ENCODE results near the gene NCOA3. TPM values are rescaled to one million over a fixed set of nuclear protein-coding genes. Genes with fewer than 3 reads are reported as not detected.

Gene NCOA3
- total RNA-seq, 1 experiment from 2014 or later, result 25.9 TPM

DNA sequence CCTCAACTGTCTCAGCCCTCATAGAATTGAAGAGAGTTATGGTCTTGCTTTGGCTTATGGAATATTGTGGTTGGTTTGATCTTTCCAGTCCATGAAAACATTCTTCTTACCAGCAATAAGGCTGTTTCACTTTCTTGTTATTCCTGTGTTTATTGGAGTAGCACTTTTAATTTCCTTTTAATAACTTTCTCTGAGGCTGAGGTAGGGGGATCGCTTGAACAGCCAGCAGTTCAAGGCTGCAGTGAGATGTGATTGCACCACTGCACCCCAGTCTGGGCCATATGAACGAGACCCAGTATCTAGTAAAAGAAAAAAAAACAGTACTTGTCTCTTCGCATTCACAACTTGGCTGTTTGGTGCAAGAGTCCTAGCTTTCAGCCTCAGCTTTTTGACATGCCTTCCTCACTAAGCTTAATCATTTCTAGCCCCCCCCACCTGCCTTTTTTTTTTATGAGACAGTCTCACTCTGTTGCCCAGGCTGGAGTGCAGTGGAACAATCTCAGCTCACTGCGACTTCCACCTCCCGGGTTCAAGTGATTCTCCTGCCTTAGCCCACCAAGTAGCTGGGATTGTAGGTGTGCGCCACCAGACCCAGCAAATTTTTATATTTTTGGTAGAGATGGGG is 70.5 kb downstream of the NCOA3 start:
- ChIA-PET CTCF (no interaction called here), POLR2A (no interaction called here), RAD21 (ENCODE audit: low non-redundant PET in 1 of 2, low total read pairs in 2 of 2, uncharacterized antibody in 2 of 2, unreplicated experiment in 2 of 2) (no interaction called here)
- TF ChIP-seq CTCF (IDR thresholded peaks at IDR 0.05 in 2 of 3, conservative IDR thresholded peaks at IDR 0.05 in 1 of 3; ENCODE audit: borderline replicate concordance in 1 of 3, insufficient read depth in 1 of 3, low read depth in 2 of 3, low read length in 2 of 3), result no peak
- TF ChIP-seq TCF7L2 (IDR thresholded peaks at IDR 0.05; ENCODE audit: borderline replicate concordance, extremely low read depth, insufficient read depth, insufficient read length), result no peak
- no peak for TF ChIP-seq CBX3 (IDR thresholded peaks at IDR 0.05; ENCODE audit: low read depth)
- no peak for TF ChIP-seq CEBPB (IDR thresholded peaks at IDR 0.05; ENCODE audit: low read depth)
- TF ChIP-seq, protein P1, sequence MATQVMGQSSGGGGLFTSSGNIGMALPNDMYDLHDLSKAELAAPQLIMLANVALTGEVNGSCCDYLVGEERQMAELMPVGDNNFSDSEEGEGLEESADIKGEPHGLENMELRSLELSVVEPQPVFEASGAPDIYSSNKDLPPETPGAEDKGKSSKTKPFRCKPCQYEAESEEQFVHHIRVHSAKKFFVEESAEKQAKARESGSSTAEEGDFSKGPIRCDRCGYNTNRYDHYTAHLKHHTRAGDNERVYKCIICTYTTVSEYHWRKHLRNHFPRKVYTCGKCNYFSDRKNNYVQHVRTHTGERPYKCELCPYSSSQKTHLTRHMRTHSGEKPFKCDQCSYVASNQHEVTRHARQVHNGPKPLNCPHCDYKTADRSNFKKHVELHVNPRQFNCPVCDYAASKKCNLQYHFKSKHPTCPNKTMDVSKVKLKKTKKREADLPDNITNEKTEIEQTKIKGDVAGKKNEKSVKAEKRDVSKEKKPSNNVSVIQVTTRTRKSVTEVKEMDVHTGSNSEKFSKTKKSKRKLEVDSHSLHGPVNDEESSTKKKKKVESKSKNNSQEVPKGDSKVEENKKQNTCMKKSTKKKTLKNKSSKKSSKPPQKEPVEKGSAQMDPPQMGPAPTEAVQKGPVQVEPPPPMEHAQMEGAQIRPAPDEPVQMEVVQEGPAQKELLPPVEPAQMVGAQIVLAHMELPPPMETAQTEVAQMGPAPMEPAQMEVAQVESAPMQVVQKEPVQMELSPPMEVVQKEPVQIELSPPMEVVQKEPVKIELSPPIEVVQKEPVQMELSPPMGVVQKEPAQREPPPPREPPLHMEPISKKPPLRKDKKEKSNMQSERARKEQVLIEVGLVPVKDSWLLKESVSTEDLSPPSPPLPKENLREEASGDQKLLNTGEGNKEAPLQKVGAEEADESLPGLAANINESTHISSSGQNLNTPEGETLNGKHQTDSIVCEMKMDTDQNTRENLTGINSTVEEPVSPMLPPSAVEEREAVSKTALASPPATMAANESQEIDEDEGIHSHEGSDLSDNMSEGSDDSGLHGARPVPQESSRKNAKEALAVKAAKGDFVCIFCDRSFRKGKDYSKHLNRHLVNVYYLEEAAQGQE (IDR thresholded peaks at IDR 0.05; ENCODE audit: low read depth), result no peak
- TF ChIP-seq POLR2AphosphoS5 (IDR thresholded peaks at IDR 0.05; ENCODE audit: low read depth, low read length), result no peak
- TF ChIP-seq YY1 (IDR thresholded peaks at IDR 0.05; ENCODE audit: extremely low read depth, insufficient replicate concordance, low read depth, low read length), result no peak
- no peak for TF ChIP-seq EZH2 (IDR thresholded peaks at IDR 0.05)
- TF ChIP-seq POLR2A (IDR thresholded peaks at IDR 0.05; ENCODE audit: borderline replicate concordance, extremely low read depth, insufficient read depth, insufficient read length), result no peak
- no peak for TF ChIP-seq ZNF274 (IDR thresholded peaks at IDR 0.05; ENCODE audit: low read depth, low read length)
- no peak for TF ChIP-seq SP1 (IDR thresholded peaks at IDR 0.05; ENCODE audit: low read depth)
- no peak for TF ChIP-seq RAD21 (IDR thresholded peaks at IDR 0.05; ENCODE audit: low read depth)
- Histone ChIP-seq H3K27me3 (ENCODE audit: insufficient read depth, low read length) (no peaks in the 10 kb centered on the region), H3K9me3 (ENCODE audit: control insufficient read depth in 1 of 2, insufficient read depth in 1 of 2, low read depth in 1 of 2, low read length in 2 of 2) (no peaks in the 10 kb centered on the region), H3K36me3 (ENCODE audit: control insufficient read depth in 1 of 2, insufficient read depth in 2 of 2, low read length in 2 of 2) (no peaks in the 10 kb centered on the region), H4K20me1 (ENCODE audit: insufficient read depth) (no peaks in the 10 kb centered on the region), H3K4me2 (ENCODE audit: low read length) (no peak overlapping the region), H3K9ac (ENCODE audit: low read length) (no peak overlapping the region), H3K4me1 (ENCODE audit: control insufficient read depth in 1 of 2, insufficient read depth in 2 of 2, low read length in 2 of 2) (peaks cover 58 to 64% of the 10 kb centered on the region in 2 experiments), H3K4me3 (replicated peaks in 1 of 2; ENCODE audit: low read depth in 1 of 2, low read length in 2 of 2) (no peak overlapping the region), H3K9me2 (ENCODE audit: insufficient read depth) (no peaks in the 10 kb centered on the region), H2AFZ (ENCODE audit: low read depth, low read length, poor library complexity, severe bottlenecking) (no peak overlapping the region), H3K79me2 (ENCODE audit: insufficient read depth, low read length) (peaks cover 53% of the 10 kb centered on the region), H3K27ac (ENCODE audit: low read depth, low read length) (no peak overlapping the region)
- no peak for ATAC-seq
- no TSS peak for BruUV-seq (replicated peaks)
- DNase-seq (ENCODE audit: low read depth, low spot score), result no peak
- intact Hi-C loops (cut with micrococcal nuclease), result no loop called here

Measured in HCT116 (cell line).